Measurements from ENCODE around the gene PKLR. TPM values are rescaled to one million over a fixed set of nuclear protein-coding genes. Genes with fewer than 3 reads are reported as not detected.

The PKLR gene
- total RNA-seq, 1 experiment from 2014 or later, result 0.17 TPM

DNA sequence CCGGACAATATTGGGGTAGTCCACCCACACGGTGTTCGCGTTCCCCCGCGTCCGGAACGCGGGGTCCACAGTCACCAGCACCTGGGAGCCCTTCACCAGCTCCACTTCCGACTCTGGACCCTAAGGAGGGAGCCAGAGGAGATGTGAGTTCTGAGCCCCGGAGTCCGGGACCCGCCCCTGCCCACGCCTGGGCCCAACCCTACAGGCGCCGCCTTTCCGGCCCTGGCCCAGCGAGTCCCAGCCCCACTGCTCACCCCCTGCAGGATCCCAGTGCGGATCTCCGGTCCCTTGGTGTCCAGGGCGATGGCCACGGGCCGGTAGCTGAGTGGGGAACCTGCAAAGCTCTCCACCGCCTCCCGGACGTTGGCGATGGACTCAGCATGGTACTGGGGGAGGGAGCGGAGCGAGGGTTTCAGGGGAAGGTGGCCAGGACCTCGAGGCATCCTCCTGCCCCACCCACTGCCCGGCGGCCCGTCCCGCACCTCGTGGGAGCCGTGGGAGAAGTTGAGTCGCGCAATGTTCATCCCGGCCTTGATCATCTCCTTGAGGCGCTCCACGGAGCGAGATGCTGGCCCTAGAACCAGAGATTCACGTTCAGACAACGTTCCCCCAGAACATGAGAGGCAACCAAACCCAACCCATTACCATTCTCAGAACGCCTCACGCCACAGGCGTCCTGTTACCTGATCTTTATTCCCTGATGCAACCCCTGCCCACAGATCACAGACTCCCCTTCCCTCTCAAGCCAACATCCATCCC lies 5.9 kb downstream of the PKLR start:
- POLR2A ChIA-PET, result no interaction called here
- H3K4me3 ChIP-seq (replicated peaks in 1 of 2; ENCODE audit: low read depth in 1 of 2, low read length in 2 of 2), result no peak overlapping the region

More for the DNA sequence above, 5.9 kb downstream of the PKLR start:
- Histone ChIP-seq H3K36me3 (ENCODE audit: control insufficient read depth in 1 of 2, insufficient read depth in 2 of 2, low read length in 2 of 2) (no peaks in the 10 kb centered on the region), H4K20me1 (ENCODE audit: insufficient read depth) (no peaks in the 10 kb centered on the region), H3K9me2 (ENCODE audit: insufficient read depth) (no peaks in the 10 kb centered on the region), H3K4me2 (ENCODE audit: low read length) (no peak overlapping the region), H3K27ac (ENCODE audit: low read depth, low read length) (no peak overlapping the region), H3K79me2 (ENCODE audit: insufficient read depth, low read length) (no peaks in the 10 kb centered on the region), H3K4me1 (ENCODE audit: control insufficient read depth in 1 of 2, insufficient read depth in 2 of 2, low read length in 2 of 2) (no peaks in the 10 kb centered on the region; a peak in 1 of 4 replicates), H3K9me3 (ENCODE audit: control insufficient read depth in 1 of 2, insufficient read depth in 1 of 2, low read depth in 1 of 2, low read length in 2 of 2) (no peaks in the 10 kb centered on the region), H2AFZ (ENCODE audit: low read depth, low read length, poor library complexity, severe bottlenecking) (no peak overlapping the region), H3K27me3 (ENCODE audit: insufficient read depth, low read length) (no peaks in the 10 kb centered on the region), H3K9ac (ENCODE audit: low read length) (no peak overlapping the region)
- ChIA-PET RAD21 (ENCODE audit: low non-redundant PET in 1 of 2, low total read pairs in 2 of 2, uncharacterized antibody in 2 of 2, unreplicated experiment in 2 of 2) (no interaction called here), CTCF (no interaction called here)
- no peak for DNase-seq (ENCODE audit: low read depth, low spot score)
- TF ChIP-seq CBX3 (IDR thresholded peaks at IDR 0.05; ENCODE audit: low read depth) (no peak), EGR1 (IDR thresholded peaks at IDR 0.05; ENCODE audit: low read depth) (no peak), TCF7L2 (IDR thresholded peaks at IDR 0.05; ENCODE audit: borderline replicate concordance, extremely low read depth, insufficient read depth, insufficient read length) (no peak), CEBPB (IDR thresholded peaks at IDR 0.05; ENCODE audit: low read depth) (no peak), SP1 (IDR thresholded peaks at IDR 0.05; ENCODE audit: low read depth) (no peak), YY1 (IDR thresholded peaks at IDR 0.05; ENCODE audit: extremely low read depth, insufficient replicate concordance, low read depth, low read length) (no peak)
- TF ChIP-seq, protein P1, sequence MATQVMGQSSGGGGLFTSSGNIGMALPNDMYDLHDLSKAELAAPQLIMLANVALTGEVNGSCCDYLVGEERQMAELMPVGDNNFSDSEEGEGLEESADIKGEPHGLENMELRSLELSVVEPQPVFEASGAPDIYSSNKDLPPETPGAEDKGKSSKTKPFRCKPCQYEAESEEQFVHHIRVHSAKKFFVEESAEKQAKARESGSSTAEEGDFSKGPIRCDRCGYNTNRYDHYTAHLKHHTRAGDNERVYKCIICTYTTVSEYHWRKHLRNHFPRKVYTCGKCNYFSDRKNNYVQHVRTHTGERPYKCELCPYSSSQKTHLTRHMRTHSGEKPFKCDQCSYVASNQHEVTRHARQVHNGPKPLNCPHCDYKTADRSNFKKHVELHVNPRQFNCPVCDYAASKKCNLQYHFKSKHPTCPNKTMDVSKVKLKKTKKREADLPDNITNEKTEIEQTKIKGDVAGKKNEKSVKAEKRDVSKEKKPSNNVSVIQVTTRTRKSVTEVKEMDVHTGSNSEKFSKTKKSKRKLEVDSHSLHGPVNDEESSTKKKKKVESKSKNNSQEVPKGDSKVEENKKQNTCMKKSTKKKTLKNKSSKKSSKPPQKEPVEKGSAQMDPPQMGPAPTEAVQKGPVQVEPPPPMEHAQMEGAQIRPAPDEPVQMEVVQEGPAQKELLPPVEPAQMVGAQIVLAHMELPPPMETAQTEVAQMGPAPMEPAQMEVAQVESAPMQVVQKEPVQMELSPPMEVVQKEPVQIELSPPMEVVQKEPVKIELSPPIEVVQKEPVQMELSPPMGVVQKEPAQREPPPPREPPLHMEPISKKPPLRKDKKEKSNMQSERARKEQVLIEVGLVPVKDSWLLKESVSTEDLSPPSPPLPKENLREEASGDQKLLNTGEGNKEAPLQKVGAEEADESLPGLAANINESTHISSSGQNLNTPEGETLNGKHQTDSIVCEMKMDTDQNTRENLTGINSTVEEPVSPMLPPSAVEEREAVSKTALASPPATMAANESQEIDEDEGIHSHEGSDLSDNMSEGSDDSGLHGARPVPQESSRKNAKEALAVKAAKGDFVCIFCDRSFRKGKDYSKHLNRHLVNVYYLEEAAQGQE (IDR thresholded peaks at IDR 0.05; ENCODE audit: low read depth), result no peak
- TF ChIP-seq, protein P2, sequence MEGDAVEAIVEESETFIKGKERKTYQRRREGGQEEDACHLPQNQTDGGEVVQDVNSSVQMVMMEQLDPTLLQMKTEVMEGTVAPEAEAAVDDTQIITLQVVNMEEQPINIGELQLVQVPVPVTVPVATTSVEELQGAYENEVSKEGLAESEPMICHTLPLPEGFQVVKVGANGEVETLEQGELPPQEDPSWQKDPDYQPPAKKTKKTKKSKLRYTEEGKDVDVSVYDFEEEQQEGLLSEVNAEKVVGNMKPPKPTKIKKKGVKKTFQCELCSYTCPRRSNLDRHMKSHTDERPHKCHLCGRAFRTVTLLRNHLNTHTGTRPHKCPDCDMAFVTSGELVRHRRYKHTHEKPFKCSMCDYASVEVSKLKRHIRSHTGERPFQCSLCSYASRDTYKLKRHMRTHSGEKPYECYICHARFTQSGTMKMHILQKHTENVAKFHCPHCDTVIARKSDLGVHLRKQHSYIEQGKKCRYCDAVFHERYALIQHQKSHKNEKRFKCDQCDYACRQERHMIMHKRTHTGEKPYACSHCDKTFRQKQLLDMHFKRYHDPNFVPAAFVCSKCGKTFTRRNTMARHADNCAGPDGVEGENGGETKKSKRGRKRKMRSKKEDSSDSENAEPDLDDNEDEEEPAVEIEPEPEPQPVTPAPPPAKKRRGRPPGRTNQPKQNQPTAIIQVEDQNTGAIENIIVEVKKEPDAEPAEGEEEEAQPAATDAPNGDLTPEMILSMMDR (IDR thresholded peaks at IDR 0.05 in 2 of 3, conservative IDR thresholded peaks at IDR 0.05 in 1 of 3; ENCODE audit: borderline replicate concordance in 1 of 3, insufficient read depth in 1 of 3, low read depth in 2 of 3, low read length in 2 of 3), result no peak
- TF ChIP-seq, protein P3, sequence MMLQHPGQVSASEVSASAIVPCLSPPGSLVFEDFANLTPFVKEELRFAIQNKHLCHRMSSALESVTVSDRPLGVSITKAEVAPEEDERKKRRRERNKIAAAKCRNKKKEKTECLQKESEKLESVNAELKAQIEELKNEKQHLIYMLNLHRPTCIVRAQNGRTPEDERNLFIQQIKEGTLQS (IDR thresholded peaks at IDR 0.05), result no peak
- intact Hi-C loops (cut with micrococcal nuclease), result no loop called here
- no TSS peak for BruUV-seq (replicated peaks)
- ATAC-seq, result no peak
